Fibroblast of skin of right biceps (primary cell): ENCODE measurements around the gene SOX13.
A peak's percentile ranks its signal among the peaks of the same experiment; 100 is the strongest.

Source experiments
- DNase-seq: peaks from one replicate; pipeline ENCODE4 v3.0.0-alpha.2; 2013

Gene SOX13

DNA sequence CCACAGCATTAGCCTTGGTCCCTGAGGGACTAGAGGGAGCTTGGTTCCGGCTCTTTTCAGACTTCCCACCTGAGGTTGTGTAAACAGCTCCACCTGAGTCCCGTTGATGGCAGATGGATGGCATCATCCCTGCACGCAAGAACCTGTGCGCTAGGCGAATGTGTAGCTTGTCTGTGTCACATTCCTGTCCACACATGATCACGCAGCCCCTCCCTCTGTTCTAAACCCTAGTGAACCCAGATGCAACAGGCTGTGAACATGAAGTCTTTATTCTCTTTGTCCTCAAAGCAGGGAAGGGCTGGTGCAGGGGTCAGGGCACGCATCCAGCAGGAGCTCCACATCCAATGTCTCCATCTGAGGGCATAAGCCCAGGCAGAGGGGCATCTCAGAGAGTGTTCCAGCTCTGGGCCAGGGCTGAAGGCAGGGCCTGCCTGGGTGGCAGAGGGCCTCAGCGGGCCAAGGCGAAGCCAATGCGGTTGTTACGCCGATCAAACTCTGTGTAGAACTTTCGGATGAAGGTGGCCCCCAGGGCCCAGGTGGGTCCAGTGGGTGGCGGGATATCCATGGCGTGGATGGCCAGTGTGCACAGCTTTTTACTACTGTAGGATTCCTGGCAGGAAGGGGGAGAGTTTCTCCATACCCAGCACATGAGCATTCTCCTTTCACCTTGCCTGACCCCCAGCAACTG lies 81.8 kb downstream of the SOX13 start:
- no peak for DNase-seq

- DNase-seq, result no peak
These were observed 83.0 kb downstream of the SOX13 start for GRCh38 chr1:204155881-204156280.

- DNase-seq, result no peak
These were observed 85.0 kb downstream of the SOX13 start for GRCh38 chr1:204157962-204158361.

DNA sequence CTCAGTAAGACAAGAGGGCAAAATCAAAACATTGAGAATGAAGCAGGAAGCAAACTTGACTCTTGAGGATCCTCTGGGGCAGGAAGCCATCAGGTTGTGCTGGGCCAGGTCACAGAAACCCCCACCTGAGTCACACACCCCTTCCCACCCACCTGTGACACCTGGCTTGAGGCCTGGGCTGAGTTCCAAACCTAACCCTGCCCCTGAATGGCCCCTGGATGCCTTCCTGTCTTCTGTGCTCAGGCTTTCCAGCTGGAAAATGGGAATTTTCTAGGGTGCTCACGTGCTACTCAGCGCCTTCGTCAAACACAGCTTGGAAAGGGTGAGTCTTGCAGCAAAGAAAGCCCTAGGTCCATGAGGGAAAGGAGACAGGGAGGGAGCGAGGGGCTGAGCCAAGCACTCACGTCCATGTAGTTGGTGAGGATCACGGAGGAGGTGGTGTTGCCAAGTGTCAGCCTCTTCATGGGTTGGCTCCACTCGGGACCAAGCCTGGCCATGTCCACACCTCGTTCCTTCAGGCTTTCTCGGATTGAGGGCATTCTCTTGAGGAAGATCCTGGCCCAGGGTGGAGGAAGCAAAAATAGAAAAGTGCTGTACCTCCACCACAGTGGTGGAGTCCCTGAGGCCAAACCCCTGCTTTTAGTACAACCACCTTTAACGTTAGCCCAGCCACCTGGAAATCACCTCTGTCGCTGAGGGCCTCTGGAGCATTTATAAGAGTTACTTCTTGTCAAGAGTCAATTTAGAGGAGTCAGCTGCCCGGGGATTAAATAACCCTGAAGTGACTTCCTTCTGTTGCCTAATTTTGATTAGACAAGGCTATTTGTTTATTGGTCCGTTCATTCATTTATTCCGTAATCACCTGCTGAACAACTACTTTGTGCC lies 88.9 kb downstream of the SOX13 start:
- DNase-seq, result no peak

- DNase-seq, result peak; percentile 62
These were observed 89.7 kb downstream of the SOX13 start for GRCh38 chr1:204162494-204163074.

GRCh38 chr1:204166219-204166618 lies 93.3 kb downstream of the SOX13 start, which contains the start of gene REN:
Gene REN (minus strand): TSS chr1:204166337. CDS start chr1:204166293, 44 bp downstream.
- no peak for DNase-seq

DNA sequence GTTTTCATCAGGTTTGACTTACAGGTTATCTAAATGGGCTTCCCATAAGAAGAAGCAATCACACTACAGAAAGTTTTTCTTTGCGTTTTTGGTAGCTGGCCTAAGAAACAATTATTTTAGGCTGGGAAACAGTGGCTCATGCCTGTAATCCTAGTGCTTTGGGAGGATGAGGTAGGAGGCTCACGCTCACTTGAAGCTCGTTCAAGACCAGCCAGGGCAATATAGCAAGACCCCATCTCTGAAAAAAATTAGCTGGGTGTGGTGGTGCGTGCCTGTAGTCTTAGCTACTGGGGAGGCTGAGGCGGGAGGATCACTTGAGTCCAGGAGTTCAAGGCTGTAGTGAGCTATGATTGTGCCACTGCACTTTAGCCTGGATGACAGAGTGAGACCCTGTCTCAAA lies 94.8 kb downstream of the SOX13 start:
- no peak for DNase-seq

DNA sequence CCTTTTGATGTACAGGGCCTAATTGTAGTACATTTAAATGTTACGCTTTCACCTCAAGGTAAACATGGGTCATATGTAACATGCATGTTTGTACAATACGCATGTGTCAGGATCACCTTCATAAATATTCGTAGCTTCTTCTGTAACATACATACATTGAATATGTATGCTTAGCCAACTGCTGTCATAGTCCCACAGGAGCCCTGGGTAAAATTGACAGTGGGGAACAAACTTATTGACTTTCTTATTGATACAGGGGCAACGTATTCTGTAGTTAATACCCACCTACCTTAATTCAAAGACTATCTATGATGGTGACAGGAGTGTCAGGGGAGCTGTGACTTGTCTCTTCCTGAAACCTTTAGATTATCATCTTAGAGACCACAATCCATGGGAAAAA lies 96.9 kb downstream of the SOX13 start:
- no peak for DNase-seq

GRCh38 chr1:204170494-204171155 lies 97.7 kb downstream of the SOX13 start:
- DNase-seq, result no peak

GRCh38 chr1:204171751-204172178 lies 98.8 kb downstream of the SOX13 start:
- DNase-seq, result peak; percentile 85

DNA sequence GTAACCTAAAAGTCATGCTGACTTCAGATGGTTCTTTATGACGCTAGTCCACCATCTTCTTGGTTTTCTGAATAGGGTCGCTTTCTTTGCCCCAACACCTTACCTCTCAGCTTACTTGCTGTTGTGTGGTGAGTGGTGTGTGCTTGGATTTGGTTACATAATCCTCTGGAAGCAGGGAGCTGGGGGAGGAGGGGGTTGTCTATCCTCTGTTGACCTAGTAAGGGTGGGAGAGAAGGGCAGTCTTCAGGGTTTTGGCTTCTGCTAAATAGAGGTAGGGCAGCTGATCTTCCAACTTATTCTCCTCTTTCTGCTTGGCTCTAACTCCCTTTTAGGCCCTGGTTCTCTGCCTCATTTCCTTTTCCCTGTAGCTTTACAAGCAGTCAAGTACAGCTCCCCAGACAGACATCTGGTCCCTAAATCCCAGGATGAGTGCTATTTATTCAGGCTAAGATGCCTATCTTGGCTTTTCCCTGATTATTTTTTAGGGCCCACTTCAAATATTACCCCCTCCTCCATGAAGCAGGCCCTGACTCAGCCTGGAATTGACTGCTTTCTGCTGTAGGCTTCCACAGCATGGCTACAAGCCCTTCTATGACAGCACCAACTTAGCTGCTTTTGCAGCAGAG lies 99.6 kb downstream of the SOX13 start:
- DNase-seq, result no peak

DNA sequence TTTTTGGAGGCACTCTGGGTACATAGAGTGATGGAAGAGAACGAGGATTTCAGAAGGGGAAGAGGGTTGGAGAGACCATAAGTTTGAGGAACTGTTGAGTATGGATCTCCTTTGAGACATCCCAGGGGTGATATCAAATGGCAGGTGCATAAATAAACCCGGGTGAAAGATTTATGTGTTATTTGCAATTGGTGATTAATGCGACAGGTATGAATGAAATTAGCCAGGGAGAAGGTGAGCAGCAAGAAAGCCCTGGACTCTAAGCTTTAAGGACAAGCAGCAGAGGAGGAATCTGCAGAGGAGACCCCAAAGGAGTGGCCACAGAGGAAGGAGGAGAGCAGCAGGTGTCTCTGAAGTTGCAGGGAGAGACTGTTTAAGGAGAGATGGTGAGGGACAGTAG lies 102.0 kb downstream of the SOX13 start:
- DNase-seq, result no peak

DNA sequence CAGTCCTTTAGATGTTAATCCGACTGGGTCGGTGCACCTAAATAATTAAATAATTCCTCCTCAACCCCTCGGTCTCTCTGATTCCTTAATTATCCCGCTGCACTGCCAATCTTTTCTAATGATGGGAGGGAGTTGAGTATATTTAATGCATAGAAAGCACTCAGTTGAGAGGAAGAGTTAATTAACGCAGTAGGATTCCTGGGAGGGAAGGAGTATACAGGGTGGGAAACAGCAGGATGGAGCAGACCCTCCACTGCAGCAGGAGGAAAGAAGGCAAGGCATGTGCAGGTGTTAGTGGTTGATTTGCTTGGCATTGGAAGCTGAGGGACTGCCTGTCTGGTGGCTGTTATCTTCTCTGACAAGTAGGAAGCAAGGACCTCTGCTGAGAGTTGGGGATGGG lies 103.1 kb downstream of the SOX13 start:
- no peak for DNase-seq

DNA sequence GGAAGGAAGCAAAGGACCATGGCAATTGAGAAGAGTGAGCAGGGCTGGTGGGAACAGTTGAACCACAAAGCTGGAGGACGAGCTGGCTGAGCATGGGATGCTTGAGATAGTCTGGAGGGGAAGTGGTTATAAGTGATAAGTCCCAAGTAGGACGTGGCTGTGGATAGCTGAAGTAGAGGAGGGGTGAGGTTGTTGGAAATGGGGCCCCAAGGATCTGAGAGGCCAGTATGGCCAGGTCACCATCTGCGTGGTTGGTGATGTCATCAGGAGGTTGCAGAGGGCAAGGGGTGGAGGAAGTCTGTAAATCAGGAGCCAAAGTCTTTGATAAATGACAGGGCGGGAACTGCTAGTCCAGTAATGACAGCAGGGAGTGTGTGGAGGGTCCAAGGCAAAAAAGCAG lies 104.2 kb downstream of the SOX13 start:
- DNase-seq, result no peak
